Lower lobe of right lung (tissue), 2 donors: ENCODE measurements around the gene RNF4. TPM values are rescaled to one million over a fixed set of nuclear protein-coding genes. Genes with fewer than 3 reads are reported as not detected.

ENCODE experiments used
- ATAC-seq, 2 donors: fragments of 200-7000 bp; cut with Tn5 transposase; one replicate each; pipeline ENCODE4 v1.9.1; 2020 to 2022; ENCODE audit warnings: mild to moderate bottlenecking in 2 of 2, moderate library complexity in 2 of 2
- DNase-seq: peaks from one replicate; pipeline ENCODE4 v3.0.0-alpha.2; 2020
- H3K27ac ChIP-seq: fragments of 200-600 bp; one replicate; pipeline ENCODE4 v1.8.0; 2022
- H3K27me3 ChIP-seq: fragments of 200-600 bp; one replicate; pipeline ENCODE4 v1.8.0; 2022; ENCODE audit warnings: low read depth
- H3K36me3 ChIP-seq: fragments of 200-600 bp; one replicate; pipeline ENCODE4 v1.8.0; 2022; ENCODE audit warnings: mild to moderate bottlenecking
- H3K4me1 ChIP-seq: fragments of 200-600 bp; one replicate; pipeline ENCODE4 v1.8.0; 2022
- H3K4me3 ChIP-seq: fragments of 200-600 bp; one replicate; pipeline ENCODE4 v1.8.0; 2022; ENCODE audit warnings: mild to moderate bottlenecking
- H3K9me3 ChIP-seq: fragments of 200-600 bp; one replicate; pipeline ENCODE4 v1.8.0; 2022
- CTCF ChIP-seq: fragments of 200-600 bp; IDR thresholded peaks from one replicate; pipeline ENCODE4 v1.8.0; 2022; ENCODE audit warnings: antibody characterized with exemption, mild to moderate bottlenecking
- intact Hi-C: fragments of 100-400 bp; cut with DNase I; formaldehyde crosslinking; loops from one replicate; pipeline ENCODE4 v1.11.0; 2022
- total RNA-seq: library from RNA; stranded (reverse); fragmentation: NEBNext Ultra II Directional; extraction: Animal tissue kit (Norgen Biotek cat#: 25700); gene quantifications from one replicate; pipeline ENCODE4 v1.2.1, GENCODE V29; 2021
- donor health status: DM: no; HTN: yes; CAD: no; lungs with severe emphysema.

The RNF4 gene
- total RNA-seq, 1 donor from 2014 or later: 39.3 TPM

DNA sequence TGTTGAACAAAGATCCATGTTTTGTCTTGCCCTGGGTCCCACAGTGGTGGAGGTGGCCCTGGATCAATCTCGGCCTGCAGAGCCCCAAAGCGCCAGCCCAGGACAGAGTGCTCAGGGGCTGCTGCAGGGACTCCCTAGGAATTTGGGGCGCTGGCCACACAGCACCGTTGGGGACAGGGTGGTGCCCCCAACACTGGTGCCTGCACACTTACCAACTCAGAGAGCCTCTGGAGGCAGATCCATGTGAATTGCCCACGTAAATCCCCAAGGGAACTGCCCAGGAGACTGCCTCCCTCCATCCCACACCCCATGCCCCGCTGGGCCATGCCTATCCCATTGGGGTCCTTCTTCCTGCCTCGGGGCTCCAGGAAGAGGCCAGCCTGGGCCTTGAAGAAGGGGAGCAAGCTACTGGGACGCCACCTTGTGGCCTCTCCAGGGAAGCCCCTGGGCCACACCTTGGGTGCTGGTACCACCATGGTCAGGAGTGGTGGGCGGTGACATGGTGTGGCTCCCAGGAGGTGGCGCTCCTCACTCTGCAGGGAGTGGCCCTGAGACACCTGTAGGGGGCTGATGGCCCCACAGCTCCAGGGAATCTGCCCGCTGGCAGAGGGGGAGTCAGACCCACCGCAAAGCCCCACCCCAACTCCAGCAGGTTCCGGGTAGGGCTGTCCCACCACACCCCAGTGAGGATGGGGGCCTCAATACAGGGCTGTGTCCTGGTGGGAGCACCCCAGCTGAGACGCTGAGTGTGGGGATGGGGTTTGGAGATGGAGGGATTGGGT is 27.3 kb upstream of the RNF4 start:
- peak; percentile 77 for DNase-seq

DNA sequence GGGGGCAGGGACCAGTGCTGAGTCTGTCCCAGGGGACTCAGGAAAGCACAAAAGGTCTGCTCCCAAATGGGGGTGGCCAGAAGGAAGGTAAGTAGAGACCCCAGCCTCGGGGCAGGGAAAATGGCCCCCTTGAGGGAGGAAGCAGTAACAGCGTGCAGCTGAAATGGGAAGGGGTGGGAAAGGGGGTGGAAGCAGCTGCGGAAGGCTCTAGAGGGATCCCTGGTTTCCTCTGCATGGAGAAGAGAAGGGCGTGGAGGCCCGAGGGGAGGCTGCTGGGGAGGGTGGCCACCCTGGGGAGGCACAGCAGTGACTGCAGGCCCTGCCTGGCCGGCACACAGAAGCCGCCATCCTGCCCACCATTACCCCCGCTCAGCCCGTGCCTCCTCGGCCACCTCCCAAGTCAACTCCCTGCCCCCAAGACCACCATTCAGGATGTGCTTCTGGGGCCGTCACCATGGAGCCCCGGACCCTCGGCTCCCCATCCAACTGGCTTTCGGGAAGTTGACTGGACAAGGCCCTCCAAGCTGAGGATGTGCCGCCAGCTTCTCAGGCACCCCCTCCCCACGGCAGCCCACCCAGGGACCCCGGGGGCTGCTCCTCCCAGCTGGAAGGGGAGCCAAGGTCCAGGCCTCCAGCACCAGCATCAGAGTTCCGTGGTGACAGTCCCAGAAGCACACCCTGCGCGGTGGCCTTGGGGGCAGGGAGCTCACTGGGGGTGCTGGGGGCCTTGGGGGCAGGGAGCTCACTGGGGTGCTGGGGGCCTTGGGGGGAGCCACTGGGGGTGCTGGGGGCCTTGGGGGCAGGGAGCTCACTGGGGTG is 26.5 kb upstream of the RNF4 start:
- no peaks in the 10 kb centered on the region for H3K9me3 ChIP-seq
- H3K4me1 ChIP-seq: no peaks in the 10 kb centered on the region
- H3K4me3 ChIP-seq: no peak overlapping the region
- no peak for ATAC-seq
- intact Hi-C loops: no loop called here
- DNase-seq: no peak
- TF ChIP-seq CTCF: no peak
- H3K27ac ChIP-seq: no peak overlapping the region
- H3K27me3 ChIP-seq: no peaks in the 10 kb centered on the region
- H3K36me3 ChIP-seq: no peaks in the 10 kb centered on the region

More for the DNA sequence above, 27.3 kb upstream of the RNF4 start:
- Histone ChIP-seq H3K4me3 (no peak overlapping the region), H3K27me3 (no peaks in the 10 kb centered on the region), H3K27ac (no peak overlapping the region), H3K36me3 (no peaks in the 10 kb centered on the region), H3K9me3 (no peaks in the 10 kb centered on the region), H3K4me1 (no peaks in the 10 kb centered on the region)
- TF ChIP-seq CTCF: peak; percentile 75
- intact Hi-C loops: no loop called here
- ATAC-seq: peak; percentile 77 to 80

DNA sequence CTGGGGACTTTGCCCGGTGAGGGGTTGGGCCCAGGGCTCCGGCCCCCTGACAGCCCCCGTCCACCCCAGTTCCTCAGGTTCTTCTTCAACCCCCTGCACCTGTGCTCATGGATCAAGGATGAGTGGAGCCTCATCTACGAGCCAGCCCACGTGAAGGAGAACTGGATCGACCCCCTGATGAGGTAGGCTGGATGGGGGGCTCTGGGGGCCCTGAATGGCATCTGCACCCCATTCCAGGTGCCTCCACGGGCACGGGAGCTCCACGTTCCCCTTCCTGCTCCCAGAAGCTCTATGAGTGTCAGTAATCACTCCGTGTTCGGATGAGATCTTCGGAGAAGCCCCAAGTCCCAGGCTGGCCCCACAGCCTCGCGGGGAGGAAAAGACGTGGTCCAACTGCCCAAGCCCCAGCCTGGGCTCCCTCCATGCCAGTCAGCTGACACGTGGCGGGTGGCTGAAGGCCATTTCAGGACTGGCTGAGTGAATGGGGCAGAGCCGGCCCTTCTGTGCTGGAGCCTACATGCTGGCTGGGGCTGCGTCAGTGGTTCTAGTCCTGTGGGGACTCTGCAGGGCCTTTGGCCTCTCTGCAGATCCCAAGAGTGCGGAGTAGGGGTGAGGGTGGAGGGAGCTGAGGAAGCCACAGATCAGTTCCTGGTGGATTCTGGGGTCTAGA is 25.7 kb upstream of the RNF4 start:
- Histone ChIP-seq H3K36me3 (no peaks in the 10 kb centered on the region), H3K4me1 (no peaks in the 10 kb centered on the region), H3K9me3 (no peaks in the 10 kb centered on the region), H3K27ac (no peak overlapping the region), H3K27me3 (no peaks in the 10 kb centered on the region), H3K4me3 (no peak overlapping the region)
- no peak for TF ChIP-seq CTCF
- intact Hi-C loops: no loop called here
- DNase-seq (no peak), ATAC-seq (no peak)

DNA sequence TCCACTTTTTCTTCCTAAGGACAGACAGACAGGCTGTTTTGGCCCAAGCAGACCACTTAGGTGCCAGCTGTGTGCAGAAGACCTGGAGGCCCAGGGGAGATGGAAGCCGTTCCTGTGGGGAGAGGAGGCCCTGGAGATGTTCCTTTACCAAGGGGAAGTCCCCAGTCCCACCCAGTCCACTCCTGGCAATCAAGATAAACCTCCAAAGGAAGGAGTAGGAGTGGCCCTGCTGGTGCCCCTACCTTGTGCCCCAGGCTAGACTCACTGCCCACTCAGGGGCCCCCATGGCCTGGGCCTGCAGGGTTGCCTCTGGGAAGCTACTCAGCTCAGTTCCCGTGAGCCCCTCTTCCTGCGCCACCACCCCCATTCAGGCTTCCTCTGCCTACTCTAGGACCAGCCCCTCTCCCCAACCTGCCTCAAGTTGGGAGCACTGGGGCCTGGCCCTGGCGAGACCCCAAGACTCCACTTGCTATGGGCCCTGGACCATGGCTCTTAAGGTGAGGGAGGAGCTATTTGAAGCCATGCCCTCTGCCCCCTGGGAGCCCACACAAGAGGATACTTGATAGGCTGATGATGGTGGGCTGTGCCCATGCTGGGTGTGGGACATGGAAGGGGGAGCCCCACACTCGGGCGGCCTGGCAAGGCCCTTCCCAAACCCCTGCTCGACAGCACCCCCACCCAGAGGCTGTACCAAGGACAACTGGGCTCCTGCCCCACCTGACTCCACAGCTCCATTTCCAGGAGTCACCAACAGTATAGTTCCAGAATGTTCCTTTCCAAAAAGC is 24.8 kb upstream of the RNF4 start:
- no peaks in the 10 kb centered on the region for H3K4me1 ChIP-seq
- no peaks in the 10 kb centered on the region for H3K27me3 ChIP-seq
- H3K27ac ChIP-seq: no peak overlapping the region
- no peak overlapping the region for H3K4me3 ChIP-seq
- H3K9me3 ChIP-seq: no peaks in the 10 kb centered on the region
- no peak for DNase-seq
- ATAC-seq: no peak
- intact Hi-C loops: no loop called here
- H3K36me3 ChIP-seq: no peaks in the 10 kb centered on the region
- no peak for TF ChIP-seq CTCF

- DNase-seq (no peak), ATAC-seq (no peak)
- Histone ChIP-seq H3K9me3 (no peaks in the 10 kb centered on the region), H3K27me3 (no peaks in the 10 kb centered on the region), H3K27ac (no peak overlapping the region), H3K36me3 (no peaks in the 10 kb centered on the region), H3K4me3 (no peak overlapping the region), H3K4me1 (no peaks in the 10 kb centered on the region)
- intact Hi-C loops: no loop called here
- no peak for TF ChIP-seq CTCF
Observed at GRCh38 chr4:2445130-2445529, 23.8 kb upstream of the RNF4 start.
